MCF 10A (cell line): ENCODE measurements around the gene PKIB. TPM values are rescaled to one million over a fixed set of nuclear protein-coding genes. Genes with fewer than 3 reads are reported as not detected.

ENCODE experiments used
- BruUV-seq: library from RNA; stranded (reverse); fragments of 400-500 nt; replicated peaks from 2 replicates; lab custom pipeline; 2021; lab: Mats Ljungman, UMichigan
- CTCF ChIA-PET: fragments of 300-600 bp; sonication (Branson Sonifier 250); formaldehyde crosslinking; extraction: SDS; loops from one replicate; lab custom pipeline; 2021; ENCODE audit warnings: antibody characterized with exemption, inconsistent platforms; lab: Yijun Ruan, JAX
- POLR2A ChIA-PET: fragments of 300-600, 350-650 bp; sonication (Branson Sonifier 250); formaldehyde crosslinking; extraction: SDS; loops from one replicate; lab custom pipeline; 2020; ENCODE audit warnings: antibody characterized with exemption, inconsistent platforms; lab: Yijun Ruan, JAX
- DNase-seq: peaks from one replicate; pipeline ENCODE4 v3.0.0-alpha.2; 2018; ENCODE audit not compliant: unreplicated experiment
- H3K27ac Mint-ChIP-seq: one replicate; pipeline ENCODE4 v1.8.0; 2022; ENCODE audit warnings: mild to moderate bottlenecking, low read depth, mixed read lengths; ENCODE audit not compliant: unreplicated experiment
- H3K27me3 Mint-ChIP-seq: one replicate; pipeline ENCODE4 v1.8.0; 2022; ENCODE audit warnings: mixed read lengths; ENCODE audit not compliant: insufficient read depth, unreplicated experiment
- H3K36me3 Mint-ChIP-seq: one replicate; pipeline ENCODE4 v1.8.0; 2022; ENCODE audit warnings: mild to moderate bottlenecking, moderate library complexity, mixed read lengths; ENCODE audit not compliant: insufficient read depth, unreplicated experiment
- H3K4me1 Mint-ChIP-seq: one replicate; pipeline ENCODE4 v1.8.0; 2022; ENCODE audit warnings: mixed read lengths; ENCODE audit not compliant: insufficient read depth, unreplicated experiment
- H3K4me3 Mint-ChIP-seq: one replicate; pipeline ENCODE4 v1.8.0; 2022; ENCODE audit warnings: mild to moderate bottlenecking, moderate library complexity, mixed read lengths; ENCODE audit not compliant: unreplicated experiment
- H3K9me3 Mint-ChIP-seq: one replicate; pipeline ENCODE4 v1.8.0; 2022; ENCODE audit warnings: mixed read lengths; ENCODE audit not compliant: unreplicated experiment
- intact Hi-C: fragments of 100-400 bp; cut with micrococcal nuclease; formaldehyde crosslinking; loops from 2 replicates; pipeline ENCODE4 v1.14.1; 2022
- total RNA-seq: library from RNA; stranded (reverse); gene quantifications from 2 replicates; pipeline ENCODE4 v1.2.3, GENCODE V29; 2022
- TF ChIP-seq, protein P1 (sequence below): fragments of 200-600 bp; IDR thresholded peaks from one replicate; pipeline ENCODE4 v1.8.0; 2022; ENCODE audit warnings: antibody characterized with exemption, mild to moderate bottlenecking; ENCODE audit not compliant: unreplicated experiment

Gene PKIB
- total RNA-seq, 1 experiment from 2014 or later, result 6.0 TPM

DNA sequence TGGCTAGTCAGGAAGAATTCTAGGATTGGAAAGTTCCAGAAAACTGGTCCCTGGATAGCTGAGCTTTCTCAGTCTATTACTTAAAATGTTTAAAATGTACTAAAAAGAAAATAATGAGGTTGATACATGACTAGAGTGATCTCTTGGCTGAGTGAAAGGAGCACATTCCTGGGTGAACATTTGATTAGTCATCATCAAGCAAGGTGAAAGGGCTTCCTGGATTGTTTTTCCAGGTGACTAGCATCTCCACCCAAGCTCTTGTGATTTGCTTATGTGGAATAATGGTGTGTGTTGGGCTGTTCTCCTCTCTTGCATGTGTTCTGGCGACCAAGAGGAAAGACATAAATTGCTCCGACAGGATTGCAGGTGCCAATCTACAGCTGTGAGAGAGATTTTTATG is 42.9 kb downstream of the PKIB start:
- no TSS peak for BruUV-seq

DNA sequence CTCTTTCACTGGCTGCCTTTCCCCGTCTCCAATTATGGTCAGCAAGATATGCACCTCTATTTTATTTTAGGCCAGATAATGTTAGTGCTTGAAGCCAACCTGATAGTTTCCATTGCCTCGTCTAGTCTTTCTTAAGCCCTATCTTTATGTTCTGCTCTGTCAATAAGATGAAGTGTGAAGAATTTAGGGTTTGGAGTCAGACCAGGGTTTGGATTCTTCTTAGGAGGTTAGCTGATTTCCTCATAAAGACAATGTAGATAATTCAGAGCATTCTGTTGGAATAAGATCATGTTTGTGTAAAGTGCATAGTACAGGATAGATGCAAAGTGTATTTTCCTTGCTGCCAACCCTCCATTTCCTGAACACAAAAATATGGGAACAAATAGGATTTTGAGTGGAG is 43.8 kb downstream of the PKIB start:
- TF ChIP-seq, protein P1, sequence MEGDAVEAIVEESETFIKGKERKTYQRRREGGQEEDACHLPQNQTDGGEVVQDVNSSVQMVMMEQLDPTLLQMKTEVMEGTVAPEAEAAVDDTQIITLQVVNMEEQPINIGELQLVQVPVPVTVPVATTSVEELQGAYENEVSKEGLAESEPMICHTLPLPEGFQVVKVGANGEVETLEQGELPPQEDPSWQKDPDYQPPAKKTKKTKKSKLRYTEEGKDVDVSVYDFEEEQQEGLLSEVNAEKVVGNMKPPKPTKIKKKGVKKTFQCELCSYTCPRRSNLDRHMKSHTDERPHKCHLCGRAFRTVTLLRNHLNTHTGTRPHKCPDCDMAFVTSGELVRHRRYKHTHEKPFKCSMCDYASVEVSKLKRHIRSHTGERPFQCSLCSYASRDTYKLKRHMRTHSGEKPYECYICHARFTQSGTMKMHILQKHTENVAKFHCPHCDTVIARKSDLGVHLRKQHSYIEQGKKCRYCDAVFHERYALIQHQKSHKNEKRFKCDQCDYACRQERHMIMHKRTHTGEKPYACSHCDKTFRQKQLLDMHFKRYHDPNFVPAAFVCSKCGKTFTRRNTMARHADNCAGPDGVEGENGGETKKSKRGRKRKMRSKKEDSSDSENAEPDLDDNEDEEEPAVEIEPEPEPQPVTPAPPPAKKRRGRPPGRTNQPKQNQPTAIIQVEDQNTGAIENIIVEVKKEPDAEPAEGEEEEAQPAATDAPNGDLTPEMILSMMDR, result no peak
- Mint-ChIP-seq H3K4me1 (peaks cover 30% of the 10 kb centered on the region), H3K27me3 (no peaks in the 10 kb centered on the region), H3K27ac (peak overlapping the region; percentile 71), H3K36me3 (no peaks in the 10 kb centered on the region), H3K4me3 (no peak overlapping the region), H3K9me3 (no peaks in the 10 kb centered on the region)
- DNase-seq, result no peak
- BruUV-seq, result no TSS peak
- intact Hi-C loops, result no loop called here
- CTCF ChIA-PET, result interaction anchor here (1.2 to 1.5 kb wide), 2 partner anchors 37 to 185 kb away, joined by 3 to 6 read pairs; no protein-coding TSS in a partner anchor
- POLR2A ChIA-PET, result no interaction called here

More for the DNA sequence above, 42.9 kb downstream of the PKIB start:
- Mint-ChIP-seq H3K27ac (peak overlapping the region; percentile 40), H3K27me3 (no peaks in the 10 kb centered on the region), H3K9me3 (no peaks in the 10 kb centered on the region), H3K4me1 (peaks cover 30% of the 10 kb centered on the region), H3K4me3 (no peak overlapping the region), H3K36me3 (no peaks in the 10 kb centered on the region)
- DNase-seq, result peak; percentile 63
- ChIA-PET POLR2A (interaction anchor here (0.8 kb wide), 1 partner anchor 24 kb away, joined by 3 read pairs; no protein-coding TSS in a partner anchor), CTCF (interaction anchor here (0.7 to 1.5 kb wide), 4 partner anchors 36 to 186 kb away, joined by 3 to 6 read pairs (median 4); no protein-coding TSS in a partner anchor)
- TF ChIP-seq, protein P1, result no peak
- intact Hi-C loops, result no loop called here

DNA sequence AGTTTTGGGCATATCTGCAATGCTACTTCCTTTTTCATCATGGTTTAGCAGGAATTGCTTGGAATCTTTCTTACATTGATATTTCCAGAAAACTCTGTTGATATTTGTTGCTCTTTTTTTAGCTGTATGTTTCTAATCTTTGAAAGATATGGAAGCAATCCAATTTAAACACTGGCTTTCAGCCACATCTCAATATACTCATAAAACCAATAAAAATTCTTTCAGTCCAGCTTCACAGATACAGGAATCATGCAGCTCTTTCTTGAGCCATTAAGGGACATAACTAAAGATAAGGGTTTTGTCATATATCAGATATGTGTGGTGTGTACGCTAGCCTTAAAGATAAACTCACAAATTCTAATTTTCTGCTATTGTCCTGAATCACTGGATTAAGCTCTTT is 47.4 kb downstream of the PKIB start:
- intact Hi-C loops, result no loop called here
- H3K4me3 Mint-ChIP-seq, result no peak overlapping the region
- ChIA-PET POLR2A (interaction anchor here (1.0 kb wide), 1 partner anchor 35 kb away, joined by 4 read pairs; no protein-coding TSS in a partner anchor), CTCF (interaction anchor here (0.6 to 1.2 kb wide), 4 partner anchors 9 to 200 kb away, joined by 3 read pairs; no protein-coding TSS in a partner anchor)
- DNase-seq, result no peak
- BruUV-seq, result no TSS peak
- H3K27me3 Mint-ChIP-seq, result no peaks in the 10 kb centered on the region
- H3K36me3 Mint-ChIP-seq, result no peaks in the 10 kb centered on the region
- no peak overlapping the region for H3K27ac Mint-ChIP-seq
- TF ChIP-seq, protein P1, result no peak
- H3K4me1 Mint-ChIP-seq, result peaks cover 20% of the 10 kb centered on the region
- H3K9me3 Mint-ChIP-seq, result no peaks in the 10 kb centered on the region

DNA sequence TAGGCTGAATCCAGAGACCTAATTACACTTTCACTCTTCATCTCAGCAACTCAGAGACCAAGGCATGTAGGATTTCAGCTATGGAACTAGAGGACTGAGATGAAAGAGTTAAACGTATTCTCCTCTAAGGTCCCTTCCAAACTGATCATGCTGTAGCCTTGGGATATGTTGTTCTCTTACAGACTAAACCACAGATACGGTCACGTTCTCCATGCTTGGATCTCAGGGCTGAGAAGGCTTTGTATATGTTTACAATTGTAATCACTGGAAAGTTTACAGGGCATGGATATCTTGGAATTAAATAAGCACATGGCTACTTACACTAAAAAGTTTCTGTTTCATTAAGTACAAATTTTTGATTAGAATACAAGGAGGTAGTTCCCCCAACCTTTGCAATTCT is 50.1 kb downstream of the PKIB start:
- Mint-ChIP-seq H3K27me3 (no peaks in the 10 kb centered on the region), H3K9me3 (no peaks in the 10 kb centered on the region)
- CTCF ChIA-PET, result interaction anchor here (0.8 kb wide), 1 partner anchor 13 kb away, joined by 3 read pairs; no protein-coding TSS in a partner anchor

More for the DNA sequence above, 50.1 kb downstream of the PKIB start:
- Mint-ChIP-seq H3K4me3 (no peak overlapping the region), H3K27ac (no peak overlapping the region), H3K4me1 (no peaks in the 10 kb centered on the region), H3K36me3 (no peaks in the 10 kb centered on the region)
- TF ChIP-seq, protein P1, result no peak
- BruUV-seq, result no TSS peak
- POLR2A ChIA-PET, result no interaction called here
- intact Hi-C loops, result no loop called here
- no peak for DNase-seq
